ENCODE measurements around the gene PTH2. TPM values are rescaled to one million over a fixed set of nuclear protein-coding genes. Genes with fewer than 3 reads are reported as not detected.

PTH2 gene
- polyA plus RNA-seq, 3 donors: not detected

- no peaks in the 10 kb centered on the region for H3K36me3 ChIP-seq (replicated peaks in 1 of 2; ENCODE audit: control insufficient read depth in 1 of 2, insufficient read depth in 2 of 2, low read length in 2 of 2)
- peaks cover 8 to 23% (median 15%) of the 10 kb centered on the region in 3 donors for H3K27me3 Mint-ChIP-seq (ENCODE audit: low read depth in 3 of 3)
- H3K9ac ChIP-seq (ENCODE audit: insufficient read depth, low read length, poor library complexity, severe bottlenecking): no peak overlapping the region
- no peak overlapping the region for H3K27ac ChIP-seq (ENCODE audit: low read depth in 1 of 2, low read length in 2 of 2)
- peaks cover 13% of the 10 kb centered on the region for H3K4me1 Mint-ChIP-seq
- no peak overlapping the region for H3K4me3 ChIP-seq (replicated peaks in 1 of 3; ENCODE audit: low read depth in 2 of 3, low read length in 3 of 3)
- DNase-seq: no peak
- H3K9me3 Mint-ChIP-seq: peaks cover 0 to 4% (median 0%) of the 10 kb centered on the region in 7 donors
- no peak for TF ChIP-seq CTCF (IDR thresholded peaks at IDR 0.05)
- no peaks in the 10 kb centered on the region for H4K20me1 ChIP-seq (ENCODE audit: insufficient read depth, low read length)
- no peak overlapping the region for H2AFZ ChIP-seq (ENCODE audit: insufficient read depth, low read depth, low read length, poor library complexity, severe bottlenecking)
- H3K4me3 Mint-ChIP-seq: no peak overlapping the region
- no peaks in the 10 kb centered on the region for H3K9me3 ChIP-seq (replicated peaks in 1 of 2; ENCODE audit: control insufficient read depth in 1 of 2, insufficient read depth in 1 of 2, low read length in 2 of 2)
- no peaks in the 10 kb centered on the region for H3K36me3 Mint-ChIP-seq
- no peak overlapping the region for H3K4me2 ChIP-seq (replicated peaks; ENCODE audit: extremely low read depth, low read length, poor library complexity, severe bottlenecking)
- H3K79me2 ChIP-seq (ENCODE audit: insufficient read depth, low read length): no peaks in the 10 kb centered on the region
- H3K27ac Mint-ChIP-seq: peak overlapping the region in 1 of 7 donors; percentile 44
- peaks cover 3 to 5% of the 10 kb centered on the region in 2 donors for H3K4me1 ChIP-seq (ENCODE audit: control insufficient read depth in 1 of 2, insufficient read depth in 2 of 2, low read length in 2 of 2)
- intact Hi-C loops (cut with micrococcal nuclease): no loop called here
- no peaks in the 10 kb centered on the region for H3K27me3 ChIP-seq (ENCODE audit: control insufficient read depth in 2 of 2, insufficient read depth in 2 of 2, low read length in 2 of 2)
- 95% methylated on average over 20 of the region's 20 CpGs for WGBS (ENCODE audit: insufficient coverage)
Measured at GRCh38 chr19:49389406-49389805, 33.8 kb downstream of the PTH2 start.

GRCh38 chr19:49387936-49388372, 35.3 kb downstream of the PTH2 start, which contains the start of gene KASH5:
TSS of gene KASH5 (plus strand) at chr19:49388249. CDS start at chr19:49390884, 2,635 bp downstream.
- Histone ChIP-seq H4K20me1 (ENCODE audit: insufficient read depth, low read length) (no peaks in the 10 kb centered on the region), H3K27me3 (ENCODE audit: control insufficient read depth in 2 of 2, insufficient read depth in 2 of 2, low read length in 2 of 2) (no peaks in the 10 kb centered on the region), H3K4me1 (ENCODE audit: control insufficient read depth in 1 of 2, insufficient read depth in 2 of 2, low read length in 2 of 2) (peaks cover 3 to 5% of the 10 kb centered on the region in 2 donors), H2AFZ (ENCODE audit: insufficient read depth, low read depth, low read length, poor library complexity, severe bottlenecking) (peak within 1 kb of the TSS; percentile 53), H3K4me2 (replicated peaks; ENCODE audit: extremely low read depth, low read length, poor library complexity, severe bottlenecking) (peak within 1 kb of the TSS; percentile 54), H3K9ac (ENCODE audit: insufficient read depth, low read length, poor library complexity, severe bottlenecking) (no peak within 1 kb of the TSS), H3K79me2 (ENCODE audit: insufficient read depth, low read length) (no peaks in the 10 kb centered on the region), H3K9me3 (replicated peaks in 1 of 2; ENCODE audit: control insufficient read depth in 1 of 2, insufficient read depth in 1 of 2, low read length in 2 of 2) (no peaks in the 10 kb centered on the region), H3K36me3 (replicated peaks in 1 of 2; ENCODE audit: control insufficient read depth in 1 of 2, insufficient read depth in 2 of 2, low read length in 2 of 2) (no peaks in the 10 kb centered on the region), H3K27ac (ENCODE audit: low read depth in 1 of 2, low read length in 2 of 2) (no peak within 1 kb of the TSS), H3K4me3 (replicated peaks in 1 of 3; ENCODE audit: low read depth in 2 of 3, low read length in 3 of 3) (peak within 1 kb of the TSS in 2 of 3 experiments; percentile 42 to 51)
- peak within 1 kb of the TSS; percentile 59 to 67 for H3K4me3 Mint-ChIP-seq
- H3K27me3 Mint-ChIP-seq (ENCODE audit: low read depth in 3 of 3): peaks cover 8 to 23% (median 19%) of the 10 kb centered on the region in 3 donors
- TF ChIP-seq CTCF (IDR thresholded peaks at IDR 0.05): no peak
- peak; percentile 78 to 84 (median 82) for DNase-seq
- H3K36me3 Mint-ChIP-seq: no peaks in the 10 kb centered on the region
- 19% methylated on average over 32 of the region's 40 CpGs for WGBS (ENCODE audit: insufficient coverage)
- peaks cover 13% of the 10 kb centered on the region for H3K4me1 Mint-ChIP-seq
- intact Hi-C loops (cut with micrococcal nuclease): no loop called here
- H3K9me3 Mint-ChIP-seq: peaks cover 0 to 7% (median 4%) of the 10 kb centered on the region in 7 donors
- H3K27ac Mint-ChIP-seq: peak within 1 kb of the TSS in 4 of 7 donors; percentile 30 to 75 (median 50)
